HUDEP-2 (cell line): ENCODE data around the gene ING3.

Experiments
- DNase-seq, 76 experiments: peaks; one replicate each; lab custom pipeline; 2025; ENCODE audit not compliant: unreplicated experiment in 76 of 76; lab: John Stamatoyannopoulos, UW

Gene ING3

GRCh38 chr7:120987683-120988590 is 37.4 kb downstream of the ING3 start:
- peak in 75 of 76 experiments; percentile 29 to 94 (median 84) for DNase-seq

GRCh38 chr7:120988591-120989256 is 38.1 kb downstream of the ING3 start, which contains the start of gene CPED1:
Gene CPED1, plus strand, starts transcription at chr7:120988711. Its CDS starts 911 bp downstream, at chr7:120989622.
- peak in 66 of 76 experiments; percentile 6 to 72 (median 45) for DNase-seq

GRCh38 chr7:120989257-120990220 is 39.0 kb downstream of the ING3 start:
- peak in 4 of 76 experiments; percentile 4 to 30 (median 15) for DNase-seq

GRCh38 chr7:120990468-120991118 is 40.0 kb downstream of the ING3 start:
- DNase-seq = peak in 11 of 76 experiments; percentile 7 to 34 (median 21)

GRCh38 chr7:120991161-120991560 is 40.6 kb downstream of the ING3 start:
- DNase-seq = no peak

GRCh38 chr7:120991581-120991980 is 41.0 kb downstream of the ING3 start:
- DNase-seq = peak in 4 of 76 experiments; percentile 4 to 25 (median 12)

GRCh38 chr7:120992272-120992964 is 41.8 kb downstream of the ING3 start:
- no peak for DNase-seq

GRCh38 chr7:120992965-120993494 is 42.5 kb downstream of the ING3 start:
- DNase-seq = no peak

- DNase-seq = no peak
Measured at GRCh38 chr7:120993553-120994191, 43.1 kb downstream of the ING3 start.

GRCh38 chr7:120994512-120995410 is 44.2 kb downstream of the ING3 start:
- no peak for DNase-seq

GRCh38 chr7:120995654-120996053 is 45.1 kb downstream of the ING3 start:
- no peak for DNase-seq

GRCh38 chr7:120996333-120996987 is 45.9 kb downstream of the ING3 start:
- peak in 66 of 76 experiments; percentile 3 to 80 (median 46) for DNase-seq

GRCh38 chr7:120996988-120997345 is 46.4 kb downstream of the ING3 start:
- no peak for DNase-seq

- no peak for DNase-seq
Measured at GRCh38 chr7:120997882-120998474, 47.4 kb downstream of the ING3 start.

- no peak for DNase-seq
Measured at GRCh38 chr7:120998520-120998919, 47.9 kb downstream of the ING3 start.

- no peak for DNase-seq
Measured at GRCh38 chr7:120998996-120999565, 48.5 kb downstream of the ING3 start.
